ENCODE data around the gene IVD.

The IVD gene

DNA sequence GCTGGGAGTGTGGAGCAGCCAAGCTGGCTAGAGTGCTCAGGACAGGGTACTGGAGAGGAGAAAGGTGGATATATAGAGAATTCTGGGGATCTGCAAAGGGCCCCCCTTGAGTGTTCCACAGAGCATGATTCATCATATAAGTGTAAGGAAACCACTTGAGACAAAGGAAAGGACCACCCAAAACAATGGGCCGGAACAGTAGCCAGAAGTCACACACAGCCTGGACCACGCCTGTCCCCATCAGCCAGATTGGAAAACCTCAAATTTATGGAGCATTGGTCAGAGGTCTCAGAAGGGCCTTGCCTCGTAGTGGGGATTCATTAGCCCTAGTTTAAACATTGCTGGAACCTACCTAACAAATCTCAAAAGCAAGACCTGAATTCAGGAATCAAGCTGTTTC lies 28.0 kb upstream of the IVD start:
- DNase-seq (ENCODE audit: low read depth in 2 of 2): no peak

DNA sequence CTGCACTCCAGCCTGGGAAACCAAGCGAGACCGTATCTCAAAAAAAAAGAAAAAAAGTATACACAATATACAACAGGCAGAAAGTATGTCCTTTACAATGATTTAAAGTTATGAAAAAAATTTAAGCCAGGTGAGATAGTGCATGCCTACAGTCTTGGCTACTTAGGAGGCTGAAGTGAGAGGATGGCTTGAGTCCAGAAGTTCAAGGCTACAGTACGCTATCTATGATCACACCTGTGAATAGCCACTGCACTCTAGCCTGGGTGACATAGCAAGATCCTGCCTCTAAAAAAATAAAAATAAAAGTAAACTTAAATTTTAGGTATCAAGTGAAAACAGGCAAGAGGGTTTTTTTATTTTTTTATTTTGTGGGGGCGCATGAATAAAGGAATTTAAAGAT lies 26.2 kb upstream of the IVD start:
- DNase-seq (ENCODE audit: low read depth in 2 of 2): no peak

GRCh38 chr15:40379853-40380252 lies 25.7 kb upstream of the IVD start:
- no peak for DNase-seq (ENCODE audit: low read depth in 2 of 2)

GRCh38 chr15:40380636-40381035 lies 25.0 kb upstream of the IVD start:
- DNase-seq (ENCODE audit: low read depth in 2 of 2): no peak

GRCh38 chr15:40381818-40382529 lies 23.6 kb upstream of the IVD start:
- no peak for DNase-seq (ENCODE audit: low read depth in 2 of 2)

DNA sequence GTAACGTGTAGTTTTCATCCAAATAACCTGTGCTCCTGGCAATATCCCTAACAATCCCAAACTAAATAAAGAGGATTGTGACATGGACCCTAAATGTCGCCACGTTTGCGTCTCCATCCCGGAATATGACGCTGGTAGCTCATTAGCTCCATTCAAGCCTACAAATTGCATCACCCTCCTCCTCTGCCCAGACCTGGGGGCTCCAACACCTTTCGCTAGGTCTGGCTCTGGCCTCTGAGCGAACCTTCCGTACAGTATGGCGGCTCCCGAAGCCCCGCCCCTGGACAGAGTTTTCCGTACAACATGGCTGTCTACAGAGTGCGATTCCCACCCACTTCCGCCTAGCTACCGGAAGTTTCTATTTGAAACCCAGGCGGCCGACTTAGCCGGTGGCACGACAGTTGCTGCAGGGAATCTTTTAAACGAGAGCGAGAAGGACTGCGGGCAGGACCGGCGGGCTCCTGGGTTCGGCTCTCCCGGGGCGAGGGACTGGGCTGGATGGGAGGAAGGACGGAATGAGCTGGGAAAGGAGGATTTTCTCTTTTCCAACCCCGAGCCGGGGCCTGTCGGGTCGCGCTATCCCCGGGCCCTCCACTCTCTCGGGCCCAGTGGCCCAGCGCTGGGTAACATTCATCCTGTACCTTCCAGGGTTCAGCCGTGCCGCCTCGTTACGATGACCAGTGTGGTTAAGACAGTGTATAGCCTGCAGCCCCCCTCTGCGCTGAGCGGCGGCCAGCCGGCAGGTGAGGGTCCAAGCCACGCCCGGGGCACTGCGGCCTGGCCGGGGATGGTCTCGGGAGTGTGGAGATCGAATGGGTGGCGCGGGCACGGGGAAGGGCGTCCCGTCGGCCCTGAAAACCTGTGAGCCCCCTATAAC lies 22.8 kb upstream of the IVD start, which contains the start of gene KNSTRN:
TSS of gene KNSTRN (plus strand) at position 142 of the 877 bp plus-strand sequence. CDS start at position 257, 115 bp downstream.
- DNase-seq (ENCODE audit: low read depth in 2 of 2): peak; percentile 91

DNA sequence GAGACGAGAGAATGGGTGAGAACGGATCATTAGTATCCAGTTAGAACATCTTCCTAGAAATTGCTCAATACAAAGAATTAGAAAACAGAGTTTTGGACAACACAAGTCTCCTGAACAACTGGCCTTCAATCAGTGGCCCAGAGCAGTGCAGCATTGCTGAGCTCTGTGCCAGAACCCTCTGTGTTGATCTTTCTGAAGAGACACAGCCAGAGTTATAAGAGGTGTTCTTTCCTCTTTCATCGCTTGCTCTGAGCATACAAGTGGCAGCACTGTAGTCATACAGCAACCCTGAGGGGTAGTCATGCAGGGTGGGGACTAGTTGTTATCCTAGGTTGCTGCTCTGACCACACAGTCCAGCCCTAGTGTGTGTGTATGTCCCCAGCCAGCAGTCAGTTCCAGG lies 19.1 kb upstream of the IVD start:
- no peak for DNase-seq (ENCODE audit: low read depth in 2 of 2)

GRCh38 chr15:40388941-40389823 lies 16.4 kb upstream of the IVD start:
- DNase-seq (ENCODE audit: low read depth in 2 of 2): no peak

GRCh38 chr15:40389824-40390595 lies 15.6 kb upstream of the IVD start:
- DNase-seq (ENCODE audit: low read depth in 2 of 2): no peak

DNA sequence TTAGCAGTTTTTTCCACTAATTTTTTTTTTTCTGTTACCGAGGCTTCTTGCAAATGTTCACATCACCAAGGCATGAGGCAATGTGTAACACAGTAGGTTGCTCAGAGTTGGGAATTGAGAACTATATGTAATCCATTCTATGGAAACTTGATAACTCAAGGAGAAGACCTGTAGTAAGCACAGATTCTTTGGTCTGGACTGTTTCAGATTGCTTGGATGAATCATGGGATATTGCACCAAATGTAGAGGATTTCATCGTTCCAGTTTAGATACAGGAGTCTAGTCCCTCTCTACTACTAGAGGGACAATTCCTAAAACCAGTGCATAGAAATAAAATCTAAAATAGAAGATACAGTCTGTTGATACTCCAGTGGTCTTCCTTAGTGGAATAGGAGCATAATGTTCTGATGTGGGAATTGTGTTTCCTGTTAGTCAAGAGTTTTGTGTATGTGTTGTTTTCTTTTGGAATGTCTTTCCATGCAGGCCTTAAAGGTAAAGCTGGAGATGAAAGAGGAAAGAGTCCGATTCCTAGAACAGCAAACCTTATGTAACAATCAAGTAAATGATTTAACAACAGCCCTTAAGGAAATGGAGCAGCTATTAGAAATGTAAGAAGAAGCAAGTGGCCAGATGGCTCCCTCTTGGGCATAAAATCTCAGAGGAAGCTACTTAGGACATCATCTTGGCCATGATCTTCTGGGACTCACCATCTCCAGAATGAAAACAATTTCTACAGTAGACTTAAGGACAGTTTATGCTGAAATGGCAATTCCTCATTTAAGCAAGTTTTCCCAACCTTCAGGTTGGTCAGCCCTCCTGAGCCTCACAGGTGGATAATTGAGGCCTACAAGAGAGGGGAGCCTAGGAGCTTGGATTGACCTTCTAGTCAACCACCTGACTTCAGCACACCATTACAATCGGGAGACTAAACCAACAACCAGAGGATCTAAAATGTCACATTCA lies 12.3 kb upstream of the IVD start:
- DNase-seq (ENCODE audit: low read depth in 2 of 2): no peak

DNA sequence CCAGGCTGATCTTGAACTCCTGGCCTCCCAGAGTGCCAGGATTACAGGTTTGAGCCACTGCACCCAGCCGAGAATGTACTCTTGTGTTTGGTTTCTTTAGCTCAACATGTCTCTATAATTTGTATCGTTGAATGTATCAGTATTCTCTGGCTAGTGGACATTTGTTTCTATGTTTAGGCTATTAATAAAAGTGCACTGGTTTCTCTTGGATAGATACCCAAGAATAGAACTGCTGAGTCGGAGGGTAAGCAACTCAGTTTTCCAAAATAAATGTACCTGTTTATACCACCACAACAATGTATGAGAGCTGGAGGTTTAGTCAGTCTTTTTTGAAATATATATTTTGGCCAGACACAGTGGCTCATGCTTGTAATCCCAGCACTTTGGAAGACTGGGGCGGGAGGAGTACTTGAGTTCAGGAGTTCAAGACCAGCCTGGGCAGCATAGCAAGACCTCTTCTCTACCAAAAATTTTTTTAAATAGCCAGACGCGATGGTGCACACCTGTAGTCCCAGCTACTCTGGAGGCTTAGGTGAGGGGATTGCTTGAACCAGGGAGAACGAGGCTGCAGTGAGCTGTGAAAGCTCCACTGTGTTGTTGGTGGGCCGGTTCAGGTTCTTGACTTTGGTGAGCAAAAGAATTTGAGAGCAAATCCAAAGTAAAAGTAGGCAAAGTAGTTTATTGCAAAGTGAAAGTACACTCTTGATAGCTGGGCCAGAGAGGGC lies 7.7 kb upstream of the IVD start:
- DNase-seq (ENCODE audit: low read depth in 2 of 2): no peak

- no peak for DNase-seq (ENCODE audit: low read depth in 2 of 2)
Measured at GRCh38 chr15:40398413-40398873, 7.2 kb upstream of the IVD start.

DNA sequence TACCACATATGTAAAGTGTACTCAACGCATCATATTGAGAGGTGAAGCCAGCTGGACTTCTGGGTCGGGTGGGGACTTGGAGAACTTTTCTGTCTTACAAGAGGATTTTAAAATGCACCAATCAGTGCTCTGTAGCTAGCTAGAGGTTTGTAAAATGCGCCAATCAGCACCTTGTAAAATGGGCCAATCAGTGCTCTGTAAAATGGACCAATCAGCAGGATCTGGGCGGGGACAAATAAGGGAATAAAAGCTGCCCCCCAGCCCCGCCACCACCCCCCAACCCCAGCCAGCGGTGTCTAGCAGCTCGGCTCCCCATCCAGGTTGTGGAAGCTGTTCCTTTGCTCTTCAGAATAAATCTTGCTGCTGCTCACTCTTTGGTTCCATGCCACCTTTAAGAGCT lies 6.2 kb upstream of the IVD start:
- no peak for DNase-seq (ENCODE audit: low read depth in 2 of 2)

DNA sequence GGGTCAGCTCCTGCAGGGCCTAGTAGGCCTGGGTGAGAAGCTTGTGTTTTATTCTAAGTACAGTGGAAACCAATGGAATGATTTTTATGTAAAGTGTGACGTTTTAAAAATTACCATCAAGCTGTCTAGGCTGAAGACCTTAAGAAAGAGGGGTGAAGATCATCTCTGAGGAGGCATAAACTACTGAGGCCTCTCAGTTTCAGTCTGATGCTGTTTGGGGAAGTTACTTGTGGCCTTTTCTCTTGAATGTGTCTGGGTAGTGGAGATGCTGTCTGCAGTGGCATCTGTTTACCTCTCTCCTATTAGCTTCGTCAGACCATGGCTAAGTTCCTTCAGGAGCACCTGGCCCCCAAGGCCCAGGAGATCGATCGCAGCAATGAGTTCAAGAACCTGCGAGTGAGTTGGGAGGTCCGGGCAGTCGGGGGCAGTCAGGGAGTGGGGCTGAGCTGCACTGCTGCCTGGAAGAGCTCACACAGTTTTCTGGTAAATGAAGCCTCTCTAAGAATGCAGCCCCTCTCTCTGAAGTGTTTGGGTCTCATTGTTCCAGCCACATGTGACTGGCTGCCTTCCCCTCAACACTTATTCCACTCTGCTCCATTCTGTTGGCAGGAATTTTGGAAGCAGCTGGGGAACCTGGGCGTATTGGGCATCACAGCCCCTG lies 1.9 kb downstream of the IVD start:
- no peak for DNase-seq (ENCODE audit: low read depth in 2 of 2)

DNA sequence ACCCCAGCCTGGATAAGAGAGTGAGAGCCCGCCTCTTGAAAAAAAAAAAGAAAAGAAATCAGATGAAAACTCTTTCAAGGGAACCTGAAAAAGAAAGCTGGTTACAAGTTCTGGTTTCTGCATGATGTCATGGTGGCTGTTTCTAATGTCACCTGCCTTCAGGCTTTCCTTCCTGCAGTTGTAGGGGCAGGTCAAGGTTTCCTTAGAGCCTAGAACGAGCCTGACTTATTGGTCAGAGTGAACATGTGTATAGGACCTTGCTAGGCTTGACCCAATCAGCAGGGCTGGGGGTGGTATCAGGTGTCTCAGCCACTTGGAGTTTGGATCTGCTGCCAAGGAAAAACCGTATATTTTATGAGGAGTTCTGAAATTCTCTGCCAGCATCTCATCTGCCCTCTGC lies 3.8 kb downstream of the IVD start:
- no peak for DNase-seq (ENCODE audit: low read depth in 2 of 2)

- DNase-seq (ENCODE audit: low read depth in 2 of 2): no peak
Measured at GRCh38 chr15:40410476-40410875, 4.9 kb downstream of the IVD start.

- no peak for DNase-seq (ENCODE audit: low read depth in 2 of 2)
Measured at GRCh38 chr15:40412095-40412759, 6.6 kb downstream of the IVD start.

- no peak for DNase-seq (ENCODE audit: low read depth in 2 of 2)
Measured at GRCh38 chr15:40413036-40413435, 7.4 kb downstream of the IVD start.
